Peyer's patch (tissue), 4 donors: Measurements from ENCODE around the gene ADGRE1. TPM values are rescaled to one million over a fixed set of nuclear protein-coding genes. Genes with fewer than 3 reads are reported as not detected.

ENCODE experiments used
- DNase-seq, 3 donors: peaks; one replicate each; pipeline ENCODE4 v3.0.0-alpha.2; 2017 to 2019
- H3K27ac ChIP-seq, 4 donors: fragments of 200-600 bp; sonication (generic); one replicate each; pipeline ENCODE4 v1.5.1; 2016 to 2019
- H3K27me3 ChIP-seq, 2 donors: fragments of 200-600 bp; sonication (generic); one replicate each; pipeline ENCODE4 v1.5.1; 2019
- H3K36me3 ChIP-seq, 3 donors: fragments of 200-600 bp; sonication (generic); one replicate each; pipeline ENCODE4 v1.5.1; 2016 to 2019
- H3K4me1 ChIP-seq, 4 donors: fragments of 200-600 bp; sonication (generic); one replicate each; pipeline ENCODE4 v1.5.1; 2016 to 2019
- H3K4me3 ChIP-seq, 4 donors: fragments of 200-600 bp; sonication (generic); 1 replicate in 3 of 4; 2 replicates in 1 of 4; pipeline ENCODE4 v1.5.1; 2016 to 2019; ENCODE audit warnings: mild to moderate bottlenecking in 1 of 4
- H3K9me3 ChIP-seq, 4 donors: fragments of 200-600 bp; sonication (generic); one replicate each; pipeline ENCODE4 v1.5.1; 2016 to 2019; ENCODE audit warnings: mild to moderate bottlenecking in 1 of 4
- CTCF ChIP-seq, 6 experiments: fragments of 450-650 bp in 4 of 6; fragments of 200-600 bp in 2 of 6; sonication (generic) in 1 of 6; IDR thresholded peaks; one replicate each; pipeline ENCODE4 v1.5.1; 2017 to 2019; ENCODE audit warnings: antibody characterized with exemption in 6 of 6, mild to moderate bottlenecking in 3 of 6, moderate library complexity in 1 of 6
- POLR2A ChIP-seq, 2 donors: fragments of 450-650 bp; IDR thresholded peaks; one replicate each; pipeline ENCODE4 v1.5.1; 2017; ENCODE audit warnings: antibody characterized with exemption in 2 of 2, mild to moderate bottlenecking in 2 of 2, moderate library complexity in 2 of 2
- total RNA-seq, 4 donors: library from RNA; depleted of rRNA; stranded (reverse); fragments of >200 nt; gene quantifications; one replicate each; pipeline ENCODE4 v1.1.0, GENCODE V29; 2016

ADGRE1 gene
- total RNA-seq, 4 donors from 2014 or later: 1.7 TPM; not detected in 3

DNA sequence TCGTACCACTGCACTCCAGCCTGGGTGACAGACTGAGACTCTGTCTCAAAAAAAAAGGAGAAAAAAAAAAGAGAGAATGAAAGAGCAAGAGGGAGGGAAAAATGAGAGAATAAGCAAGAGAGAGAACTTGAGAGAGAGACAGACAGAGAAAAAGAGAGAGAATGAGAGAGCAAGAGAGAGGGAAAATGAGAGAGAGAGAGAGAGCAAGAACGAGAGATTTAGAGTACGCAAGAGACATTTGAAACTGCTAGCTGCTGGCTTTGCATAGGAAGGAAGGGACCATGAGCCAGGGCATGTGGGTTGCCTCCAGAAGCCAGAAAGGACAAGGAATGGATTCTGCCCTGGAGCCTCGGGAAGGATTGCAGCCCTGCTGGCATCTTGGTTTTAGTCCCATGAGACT, 9.6 kb upstream of the ADGRE1 start:
- Histone ChIP-seq H3K4me3 (no peak overlapping the region), H3K36me3 (no peaks in the 10 kb centered on the region), H3K27ac (no peak overlapping the region), H3K4me1 (no peaks in the 10 kb centered on the region), H3K9me3 (no peaks in the 10 kb centered on the region), H3K27me3 (no peaks in the 10 kb centered on the region)
- no peak for DNase-seq
- TF ChIP-seq POLR2A (IDR thresholded peaks at IDR 0.05) (no peak), CTCF (IDR thresholded peaks at IDR 0.05) (no peak)

- no peaks in the 10 kb centered on the region for H3K36me3 ChIP-seq
- no peaks in the 10 kb centered on the region for H3K4me1 ChIP-seq
- TF ChIP-seq POLR2A (IDR thresholded peaks at IDR 0.05) (no peak), CTCF (IDR thresholded peaks at IDR 0.05) (no peak)
- DNase-seq: no peak
- H3K27me3 ChIP-seq: no peaks in the 10 kb centered on the region
- H3K4me3 ChIP-seq: no peak overlapping the region
- H3K9me3 ChIP-seq: no peaks in the 10 kb centered on the region
- H3K27ac ChIP-seq: no peak overlapping the region
Measured at GRCh38 chr19:6886277-6886897, 992 bp upstream of the ADGRE1 start.

- TF ChIP-seq CTCF (IDR thresholded peaks at IDR 0.05): no peak
- TF ChIP-seq POLR2A (IDR thresholded peaks at IDR 0.05): no peak
- Histone ChIP-seq H3K9me3 (no peaks in the 10 kb centered on the region), H3K4me3 (no peak overlapping the region), H3K36me3 (no peaks in the 10 kb centered on the region), H3K27me3 (no peaks in the 10 kb centered on the region), H3K27ac (no peak overlapping the region), H3K4me1 (no peaks in the 10 kb centered on the region)
- no peak for DNase-seq
Measured at GRCh38 chr19:6888967-6889366, 1.6 kb downstream of the ADGRE1 start.

DNA sequence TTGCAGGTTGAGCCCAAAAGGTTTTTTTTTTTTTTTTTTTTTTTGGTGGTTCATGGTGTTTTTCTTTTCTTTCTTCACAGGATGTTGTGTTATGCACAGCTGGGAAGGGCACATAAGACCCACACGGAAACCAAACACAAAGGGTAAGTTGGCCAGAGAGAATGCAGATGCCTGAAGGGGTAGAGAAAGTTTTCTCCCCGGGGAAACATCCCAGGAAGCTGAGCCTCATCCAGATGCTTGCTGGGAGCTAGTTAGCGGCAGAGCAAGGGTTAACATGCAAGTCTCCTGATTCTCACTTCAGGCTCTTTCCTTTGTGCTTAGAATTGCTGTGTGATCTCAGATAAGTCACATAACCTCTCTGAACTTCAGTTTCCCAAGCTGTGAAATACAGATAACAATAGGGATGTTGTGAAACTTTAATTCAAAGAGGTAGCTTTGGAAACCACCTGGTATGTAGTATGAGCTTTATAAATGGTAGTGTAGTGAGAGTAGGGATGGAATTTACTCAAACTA, 3.1 kb downstream of the ADGRE1 start:
- TF ChIP-seq POLR2A (IDR thresholded peaks at IDR 0.05) (no peak), CTCF (IDR thresholded peaks at IDR 0.05) (no peak)
- no peaks in the 10 kb centered on the region for H3K27me3 ChIP-seq
- DNase-seq: no peak
- no peaks in the 10 kb centered on the region for H3K4me1 ChIP-seq
- H3K4me3 ChIP-seq: no peak overlapping the region
- H3K27ac ChIP-seq: peak overlapping the region in 2 of 4 donors; percentile 13 to 62
- H3K36me3 ChIP-seq: no peaks in the 10 kb centered on the region
- no peaks in the 10 kb centered on the region for H3K9me3 ChIP-seq

- Histone ChIP-seq H3K27me3 (no peaks in the 10 kb centered on the region), H3K4me3 (no peak overlapping the region), H3K27ac (peak overlapping the region in 2 of 4 donors; percentile 13 to 62), H3K36me3 (no peaks in the 10 kb centered on the region), H3K4me1 (no peaks in the 10 kb centered on the region), H3K9me3 (no peaks in the 10 kb centered on the region)
- TF ChIP-seq CTCF (IDR thresholded peaks at IDR 0.05) (no peak), POLR2A (IDR thresholded peaks at IDR 0.05) (no peak)
- peak in 1 of 3 donors; percentile 19 for DNase-seq
Measured at GRCh38 chr19:6890938-6891337, 3.6 kb downstream of the ADGRE1 start.
